SK-N-SH treated with all-trans-retinoic acid at 6 μM for 48 hours (cell line): ENCODE data around the gene MITF.

Experiments
- ARNTL ChIP-seq: fragments of 450-650 bp; formaldehyde crosslinking; IDR thresholded peaks from 2 replicates; pipeline ENCODE4 v1.5.0; 2020; ENCODE audit warnings: low read depth, mild to moderate bottlenecking, moderate library complexity, borderline replicate concordance
- ESRRG ChIP-seq: fragments of 250-450 bp; sonication (Bioruptor Pico); IDR thresholded peaks from 2 replicates; pipeline ENCODE4 v1.6.1; 2021; ENCODE audit warnings: mild to moderate bottlenecking
- GLIS3 ChIP-seq: fragments of 250-450 bp; sonication (Bioruptor Pico); IDR thresholded peaks from 2 replicates; pipeline ENCODE4 v1.5.0; 2020; ENCODE audit warnings: mild to moderate bottlenecking, moderate library complexity
- ISL1 ChIP-seq: fragments of 250-450 bp; sonication (Bioruptor Pico); IDR thresholded peaks from 2 replicates; pipeline ENCODE4 v2.1.2; 2022; ENCODE audit warnings: mild to moderate bottlenecking, moderate library complexity
- RARB ChIP-seq: fragments of 250-450 bp; sonication (Bioruptor Pico); IDR thresholded peaks from 2 replicates; pipeline ENCODE4 v1.8.0; 2021; ENCODE audit warnings: mild to moderate bottlenecking, moderate library complexity
- SNAI2 ChIP-seq: fragments of 250-450 bp; sonication (Bioruptor Pico); IDR thresholded peaks from 2 replicates; pipeline ENCODE4 v1.5.0; 2020; ENCODE audit warnings: mild to moderate bottlenecking, moderate library complexity
- TCF4 ChIP-seq: fragments of 250-450 bp; sonication (Bioruptor Pico); IDR thresholded peaks from 2 replicates; pipeline ENCODE4 v1.8.0; 2021; ENCODE audit warnings: mild to moderate bottlenecking, moderate library complexity, borderline replicate concordance
- TF ChIP-seq, protein P1 (sequence below): fragments of 250-450 bp; sonication (Bioruptor Pico); IDR thresholded peaks from 2 replicates; pipeline ENCODE4 v1.5.1; 2020; ENCODE audit warnings: low read depth, mild to moderate bottlenecking, moderate library complexity
- TF ChIP-seq, protein P2 (sequence below): fragments of 250-450 bp; sonication (Bioruptor Pico); IDR thresholded peaks from 2 replicates; pipeline ENCODE4 v1.8.0; 2020; ENCODE audit warnings: mild to moderate bottlenecking, moderate library complexity, borderline replicate concordance

DNA sequence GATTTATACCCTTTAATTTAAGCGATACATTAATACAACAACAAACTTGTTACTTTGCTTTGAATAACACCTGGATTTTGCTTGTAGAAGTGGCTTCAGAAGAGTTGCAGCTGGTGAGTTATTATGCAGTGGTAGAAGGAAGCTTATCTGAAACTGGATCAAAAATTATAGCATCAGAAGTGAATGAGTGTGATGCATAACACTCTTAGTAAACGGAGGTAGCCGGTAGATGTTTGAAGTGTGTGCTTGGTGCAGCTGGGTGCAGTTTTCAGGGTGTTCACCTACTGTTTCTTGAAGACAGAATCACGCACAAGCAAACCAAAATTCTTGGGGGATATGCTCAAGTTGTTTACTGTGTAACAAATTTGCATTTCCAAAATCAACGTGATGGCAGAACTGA lies 103.1 kb downstream of the MITF start:
- no peak for TF ChIP-seq RARB (CRISPR knock-in tag)
- TF ChIP-seq TCF4 (CRISPR knock-in tag) = no peak
- TF ChIP-seq, protein P1, sequence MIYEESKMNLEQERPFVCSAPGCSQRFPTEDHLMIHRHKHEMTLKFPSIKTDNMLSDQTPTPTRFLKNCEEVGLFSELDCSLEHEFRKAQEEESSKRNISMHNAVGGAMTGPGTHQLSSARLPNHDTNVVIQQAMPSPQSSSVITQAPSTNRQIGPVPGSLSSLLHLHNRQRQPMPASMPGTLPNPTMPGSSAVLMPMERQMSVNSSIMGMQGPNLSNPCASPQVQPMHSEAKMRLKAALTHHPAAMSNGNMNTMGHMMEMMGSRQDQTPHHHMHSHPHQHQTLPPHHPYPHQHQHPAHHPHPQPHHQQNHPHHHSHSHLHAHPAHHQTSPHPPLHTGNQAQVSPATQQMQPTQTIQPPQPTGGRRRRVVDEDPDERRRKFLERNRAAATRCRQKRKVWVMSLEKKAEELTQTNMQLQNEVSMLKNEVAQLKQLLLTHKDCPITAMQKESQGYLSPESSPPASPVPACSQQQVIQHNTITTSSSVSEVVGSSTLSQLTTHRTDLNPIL (CRISPR knock-in tag) = no peak
- TF ChIP-seq, protein P2, sequence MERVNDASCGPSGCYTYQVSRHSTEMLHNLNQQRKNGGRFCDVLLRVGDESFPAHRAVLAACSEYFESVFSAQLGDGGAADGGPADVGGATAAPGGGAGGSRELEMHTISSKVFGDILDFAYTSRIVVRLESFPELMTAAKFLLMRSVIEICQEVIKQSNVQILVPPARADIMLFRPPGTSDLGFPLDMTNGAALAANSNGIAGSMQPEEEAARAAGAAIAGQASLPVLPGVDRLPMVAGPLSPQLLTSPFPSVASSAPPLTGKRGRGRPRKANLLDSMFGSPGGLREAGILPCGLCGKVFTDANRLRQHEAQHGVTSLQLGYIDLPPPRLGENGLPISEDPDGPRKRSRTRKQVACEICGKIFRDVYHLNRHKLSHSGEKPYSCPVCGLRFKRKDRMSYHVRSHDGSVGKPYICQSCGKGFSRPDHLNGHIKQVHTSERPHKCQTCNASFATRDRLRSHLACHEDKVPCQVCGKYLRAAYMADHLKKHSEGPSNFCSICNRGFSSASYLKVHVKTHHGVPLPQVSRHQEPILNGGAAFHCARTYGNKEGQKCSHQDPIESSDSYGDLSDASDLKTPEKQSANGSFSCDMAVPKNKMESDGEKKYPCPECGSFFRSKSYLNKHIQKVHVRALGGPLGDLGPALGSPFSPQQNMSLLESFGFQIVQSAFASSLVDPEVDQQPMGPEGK (CRISPR knock-in tag) = no peak
- no peak for TF ChIP-seq SNAI2
- TF ChIP-seq ISL1 = no peak
- no peak for TF ChIP-seq GLIS3 (CRISPR knock-in tag)
- TF ChIP-seq ESRRG = no peak
- TF ChIP-seq ARNTL (CRISPR knock-in tag) = no peak
